ENCODE results near the gene TRIOBP. TPM values are rescaled to one million over a fixed set of nuclear protein-coding genes. Genes with fewer than 3 reads are reported as not detected.

Gene TRIOBP
- total and polyA plus RNA-seq, 2 of the 13 experiments (the other 11 are each of a cell fraction or from before 2014, with no cell fraction given), result 6.1 to 15.4 TPM

DNA sequence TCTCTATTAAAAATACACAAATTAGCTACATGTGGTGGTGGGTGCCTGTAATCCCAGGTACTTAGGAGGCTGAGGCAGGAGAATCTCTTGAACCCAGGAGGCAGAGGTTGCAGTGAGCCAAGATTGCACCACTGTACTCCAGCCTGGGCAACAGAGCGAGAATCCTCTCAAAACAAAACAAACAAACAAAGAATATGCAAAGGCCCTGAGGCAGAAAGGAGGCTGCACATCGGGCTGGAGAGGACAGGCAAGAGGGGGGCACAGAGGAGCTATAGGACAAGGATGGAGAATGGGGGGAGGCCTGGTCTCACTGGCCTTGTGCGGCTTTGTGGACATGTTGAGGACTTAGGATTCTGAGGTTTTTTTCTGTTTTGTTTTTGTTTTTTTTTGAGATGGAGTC, 8.4 kb downstream of the TRIOBP start:
- in situ Hi-C loops (cut with HindIII; ENCODE audit: extremely low pct_ligation_motif_present, low pct_unique_long_range_greater_than_20kb), result no loop called here
- CTCF ChIA-PET (ENCODE audit: low intra/inter-chr PET ratio, low total read pairs), result no interaction called here
- intact Hi-C loops (cut with micrococcal nuclease; ENCODE audit: unreplicated experiment), result no loop called here
- Histone ChIP-seq H3K79me2 (ENCODE audit: insufficient read depth, low read length) (no peaks in the 10 kb centered on the region), H3K4me2 (ENCODE audit: low read depth, low read length) (no peak overlapping the region), H3K4me3 (replicated peaks in 1 of 3; ENCODE audit: insufficient read depth in 1 of 3, low read depth in 2 of 3, low read length in 3 of 3) (no peak overlapping the region), H3K36me3 (replicated peaks in 1 of 2; ENCODE audit: control insufficient read depth in 1 of 2, insufficient read depth in 2 of 2, low read length in 2 of 2) (peaks cover 0 to 2% of the 10 kb centered on the region in 2 experiments; a peak in 1 of 5 replicates), H3K27ac (ENCODE audit: extremely low read length, insufficient read depth, low read length) (no peak overlapping the region), H4K20me1 (ENCODE audit: insufficient read depth, low read length) (no peaks in the 10 kb centered on the region), H3K9me3 (ENCODE audit: low read length) (no peaks in the 10 kb centered on the region), H3K27me3 (ENCODE audit: control insufficient read depth in 1 of 2, insufficient read depth in 2 of 2, low read length in 2 of 2) (no peaks in the 10 kb centered on the region), H3K4me1 (ENCODE audit: insufficient read depth, low read length) (no peaks in the 10 kb centered on the region), H3K9ac (ENCODE audit: insufficient read depth, low read depth, low read length) (no peak overlapping the region), H2AFZ (ENCODE audit: low read length) (no peak overlapping the region)
- POLR2A ChIA-PET, result no interaction called here
- no TSS peak for BruUV-seq (replicated peaks)
- WGBS (ENCODE audit: low lambda C conversion rate), result 93% methylated on average over 3 of the region's 3 CpGs
- no peak for FAIRE-seq
- no peak for DNase-seq (ENCODE audit: low spot score)
- ATAC-seq, result no peak
- no peak for TF ChIP-seq EP300 (IDR thresholded peaks at IDR 0.05; ENCODE audit: low read depth in 2 of 2, low read length in 2 of 2)
- no peak for TF ChIP-seq EP300 (CRISPR knock-in tag; IDR thresholded peaks at IDR 0.05; ENCODE audit: borderline replicate concordance)
- TF ChIP-seq, protein P1, sequence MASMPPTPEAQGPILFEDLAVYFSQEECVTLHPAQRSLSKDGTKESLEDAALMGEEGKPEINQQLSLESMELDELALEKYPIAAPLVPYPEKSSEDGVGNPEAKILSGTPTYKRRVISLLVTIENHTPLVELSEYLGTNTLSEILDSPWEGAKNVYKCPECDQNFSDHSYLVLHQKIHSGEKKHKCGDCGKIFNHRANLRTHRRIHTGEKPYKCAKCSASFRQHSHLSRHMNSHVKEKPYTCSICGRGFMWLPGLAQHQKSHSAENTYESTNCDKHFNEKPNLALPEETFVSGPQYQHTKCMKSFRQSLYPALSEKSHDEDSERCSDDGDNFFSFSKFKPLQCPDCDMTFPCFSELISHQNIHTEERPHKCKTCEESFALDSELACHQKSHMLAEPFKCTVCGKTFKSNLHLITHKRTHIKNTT (CRISPR knock-in tag; IDR thresholded peaks at IDR 0.05), result no peak
- TF ChIP-seq ZNF431 (CRISPR knock-in tag; IDR thresholded peaks at IDR 0.05; ENCODE audit: borderline replicate concordance, low read depth), result no peak
- TF ChIP-seq, protein P2, sequence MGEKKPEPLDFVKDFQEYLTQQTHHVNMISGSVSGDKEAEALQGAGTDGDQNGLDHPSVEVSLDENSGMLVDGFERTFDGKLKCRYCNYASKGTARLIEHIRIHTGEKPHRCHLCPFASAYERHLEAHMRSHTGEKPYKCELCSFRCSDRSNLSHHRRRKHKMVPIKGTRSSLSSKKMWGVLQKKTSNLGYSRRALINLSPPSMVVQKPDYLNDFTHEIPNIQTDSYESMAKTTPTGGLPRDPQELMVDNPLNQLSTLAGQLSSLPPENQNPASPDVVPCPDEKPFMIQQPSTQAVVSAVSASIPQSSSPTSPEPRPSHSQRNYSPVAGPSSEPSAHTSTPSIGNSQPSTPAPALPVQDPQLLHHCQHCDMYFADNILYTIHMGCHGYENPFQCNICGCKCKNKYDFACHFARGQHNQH (CRISPR knock-in tag; IDR thresholded peaks at IDR 0.05), result no peak
- TF ChIP-seq MBD4 (IDR thresholded peaks at IDR 0.05; ENCODE audit: borderline replicate concordance, low read length), result no peak
- TF ChIP-seq, protein P3, sequence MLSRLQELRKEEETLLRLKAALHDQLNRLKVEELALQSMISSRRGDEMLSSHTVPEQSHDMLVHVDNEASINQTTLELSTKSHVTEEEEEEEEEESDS (CRISPR knock-in tag; IDR thresholded peaks at IDR 0.05; ENCODE audit: borderline replicate concordance), result no peak
- no peak for TF ChIP-seq TEAD2 (CRISPR knock-in tag; IDR thresholded peaks at IDR 0.05)
- TF ChIP-seq FOXC1 (CRISPR knock-in tag; IDR thresholded peaks at IDR 0.05; ENCODE audit: borderline replicate concordance), result no peak
- TF ChIP-seq, protein P4, sequence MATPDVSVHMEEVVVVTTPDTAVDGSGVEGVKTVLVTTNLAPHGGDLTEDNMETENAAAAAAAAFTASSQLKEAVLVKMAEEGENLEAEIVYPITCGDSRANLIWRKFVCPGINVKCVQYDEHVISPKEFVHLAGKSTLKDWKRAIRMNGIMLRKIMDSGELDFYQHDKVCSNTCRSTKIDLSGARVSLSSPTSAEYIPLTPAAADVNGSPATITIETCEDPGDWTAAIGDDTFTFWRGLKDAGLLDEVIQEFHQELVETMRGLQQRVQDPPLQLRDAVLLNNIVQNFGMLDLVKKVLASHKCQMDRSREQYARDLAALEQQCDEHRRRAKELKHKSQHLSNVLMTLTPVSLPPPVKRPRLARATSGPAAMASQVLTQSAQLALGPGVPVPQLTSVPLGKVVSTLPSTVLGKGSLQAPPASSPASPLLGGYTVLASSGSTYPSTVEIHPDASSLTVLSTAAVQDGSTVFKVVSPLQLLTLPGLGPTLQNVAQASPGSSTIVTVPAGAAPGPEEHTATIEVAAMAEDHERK (CRISPR knock-in tag; IDR thresholded peaks at IDR 0.05; ENCODE audit: low read depth), result no peak
- TF ChIP-seq ZNF230 (CRISPR knock-in tag; IDR thresholded peaks at IDR 0.05), result no peak
- TF ChIP-seq EEA1 (CRISPR knock-in tag; IDR thresholded peaks at IDR 0.05; ENCODE audit: borderline replicate concordance), result no peak
- no peak for TF ChIP-seq NFATC3 (CRISPR knock-in tag; IDR thresholded peaks at IDR 0.05)
- no peak for TF ChIP-seq SIX1 (CRISPR knock-in tag; IDR thresholded peaks at IDR 0.05; ENCODE audit: borderline replicate concordance)
- TF ChIP-seq, protein P5, sequence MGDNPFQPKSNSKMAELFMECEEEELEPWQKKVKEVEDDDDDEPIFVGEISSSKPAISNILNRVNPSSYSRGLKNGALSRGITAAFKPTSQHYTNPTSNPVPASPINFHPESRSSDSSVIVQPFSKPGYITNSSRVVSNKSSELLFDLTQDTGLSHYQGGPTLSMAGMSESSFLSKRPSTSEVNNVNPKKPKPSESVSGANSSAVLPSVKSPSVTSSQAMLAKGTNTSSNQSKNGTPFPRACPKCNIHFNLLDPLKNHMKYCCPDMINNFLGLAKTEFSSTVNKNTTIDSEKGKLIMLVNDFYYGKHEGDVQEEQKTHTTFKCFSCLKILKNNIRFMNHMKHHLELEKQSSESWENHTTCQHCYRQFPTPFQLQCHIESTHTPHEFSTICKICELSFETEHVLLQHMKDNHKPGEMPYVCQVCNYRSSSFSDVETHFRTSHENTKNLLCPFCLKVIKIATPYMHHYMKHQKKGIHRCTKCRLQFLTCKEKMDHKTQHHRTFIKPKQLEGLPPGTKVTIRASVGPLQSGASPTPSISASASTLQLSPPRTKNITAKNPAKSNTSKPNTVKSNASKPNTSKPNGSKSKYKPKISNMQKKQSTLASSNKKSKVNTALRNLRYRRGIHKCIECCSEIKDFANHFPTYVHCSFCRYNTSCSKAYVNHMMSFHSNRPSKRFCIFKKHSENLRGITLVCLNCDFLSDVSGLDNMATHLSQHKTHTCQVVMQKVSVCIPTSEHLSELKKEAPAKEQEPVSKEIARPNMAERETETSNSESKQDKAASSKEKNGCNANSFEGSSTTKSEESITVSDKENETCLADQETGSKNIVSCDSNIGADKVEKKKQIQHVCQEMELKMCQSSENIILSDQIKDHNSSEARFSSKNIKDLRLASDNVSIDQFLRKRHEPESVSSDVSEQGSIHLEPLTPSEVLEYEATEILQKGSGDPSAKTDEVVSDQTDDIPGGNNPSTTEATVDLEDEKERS (CRISPR knock-in tag; IDR thresholded peaks at IDR 0.05), result no peak
- no peak for TF ChIP-seq HNF4G (IDR thresholded peaks at IDR 0.05; ENCODE audit: borderline replicate concordance, low read depth, low read length)
- no peak for TF ChIP-seq HNF4G (CRISPR knock-in tag; IDR thresholded peaks at IDR 0.05; ENCODE audit: borderline replicate concordance, low read depth)
- no peak for TF ChIP-seq ZNF260 (CRISPR knock-in tag; IDR thresholded peaks at IDR 0.05; ENCODE audit: borderline replicate concordance, low read depth)
- no peak for TF ChIP-seq POLR2AphosphoS5 (IDR thresholded peaks at IDR 0.05; ENCODE audit: low read depth, low read length)
